D341Med (cell line): ENCODE measurements around the gene GBP2.

Experiments used
- DNase-seq: peaks from one replicate; pipeline ENCODE4 v3.0.0; 2012; ENCODE audit warnings: low spot score

Gene GBP2

DNA sequence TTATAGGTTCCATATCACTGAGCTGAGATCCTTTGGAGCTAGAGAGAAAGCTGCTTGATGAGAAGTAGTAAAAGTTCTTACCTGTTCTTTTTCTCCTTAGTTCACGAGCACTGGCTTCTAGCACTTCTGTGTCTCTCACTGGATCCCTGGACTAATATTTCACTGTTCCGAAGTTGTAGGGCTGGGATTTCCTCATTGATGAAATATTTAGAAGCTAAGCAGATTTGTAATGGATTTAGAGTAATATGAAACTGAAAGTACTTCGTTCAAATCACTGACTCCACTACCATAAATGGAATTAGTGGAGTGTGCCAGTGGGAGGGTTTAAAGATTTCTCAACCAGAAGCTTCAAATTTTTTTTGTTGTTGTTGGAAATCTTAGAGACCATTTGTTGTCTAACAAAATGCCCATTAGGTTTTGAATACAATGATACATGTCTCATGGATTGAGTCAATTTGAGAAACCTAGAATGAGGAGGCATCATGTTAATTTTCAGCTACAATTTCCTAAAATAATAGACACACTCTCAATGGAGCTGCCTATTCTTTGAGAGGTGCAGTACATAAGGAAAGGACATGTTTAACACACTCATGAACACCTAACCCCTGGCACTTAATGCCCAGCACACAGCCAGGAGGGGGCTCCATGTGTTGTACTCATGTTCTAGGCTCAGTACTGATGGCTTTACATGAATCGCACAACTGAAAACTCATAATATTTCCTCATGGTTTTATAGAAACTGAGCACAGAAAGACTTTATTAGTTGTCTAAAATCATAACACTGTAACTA, 60.6 kb downstream of the GBP2 start, which contains the start of gene GBP1:
GBP1 (minus strand) TSS at position 130 of the 790 bp plus-strand sequence. CDS start 1,974 bp downstream, outside the sequence.
- DNase-seq, result no peak

DNA sequence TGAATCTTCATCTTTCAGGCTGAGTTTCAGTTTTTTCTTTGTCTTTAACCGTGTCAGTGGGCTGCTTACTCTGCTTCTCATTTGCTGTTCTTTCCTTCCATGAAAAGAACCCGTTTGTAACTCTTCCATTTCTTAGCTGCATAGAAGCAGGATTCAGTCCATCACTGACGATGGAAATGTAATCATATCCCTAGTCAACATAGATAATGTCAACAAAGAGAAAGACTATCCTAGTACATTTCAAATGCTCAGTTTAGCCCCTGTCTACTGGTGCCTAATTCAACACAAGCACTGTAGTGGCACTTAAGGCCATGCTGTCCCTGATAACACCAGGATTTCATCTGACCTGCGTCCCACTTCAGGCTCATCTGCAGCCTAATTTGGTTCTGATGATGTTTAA, 61.3 kb downstream of the GBP2 start:
- no peak for DNase-seq

DNA sequence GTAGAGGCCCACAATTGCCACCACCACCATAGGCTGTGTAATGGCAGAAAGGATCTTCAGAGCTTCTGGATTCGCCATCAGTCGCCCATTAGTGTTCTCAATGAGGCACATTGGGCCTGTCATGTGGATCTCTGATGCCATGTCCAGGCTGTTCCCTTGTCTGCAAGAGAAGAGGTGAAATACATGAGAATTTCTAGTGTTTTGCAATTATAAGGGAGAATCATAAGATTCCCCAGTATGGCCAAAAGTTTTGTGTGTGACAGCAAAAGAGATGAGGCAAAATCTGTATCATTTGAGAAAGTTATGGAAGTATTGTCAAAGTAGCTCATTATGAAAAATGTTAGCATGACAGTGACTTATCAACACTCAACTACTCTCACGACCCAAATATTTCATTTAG, 62.8 kb downstream of the GBP2 start:
- DNase-seq, result no peak

DNA sequence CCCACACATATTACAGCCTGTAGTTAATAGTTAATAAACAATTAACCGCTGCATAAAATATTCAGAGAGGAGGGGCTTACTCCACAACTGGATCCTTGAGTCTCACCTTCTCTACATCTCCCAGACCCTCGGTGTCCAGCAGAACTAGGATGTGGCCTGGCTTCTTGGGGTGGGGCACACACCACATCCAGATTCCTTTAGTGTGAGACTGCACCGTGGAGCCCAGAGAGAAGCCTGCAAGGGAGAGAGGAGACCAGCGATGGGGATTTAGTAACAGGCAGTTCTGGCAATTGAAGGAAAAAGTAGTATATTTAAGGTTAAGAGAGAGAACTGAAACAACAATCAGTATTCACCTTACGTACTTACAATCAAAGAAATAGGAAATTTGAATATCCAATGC, 65.8 kb downstream of the GBP2 start:
- no peak for DNase-seq
